CD4-positive, alpha-beta T cell treated with Interleukin-6 for 4 hours (primary cell): ENCODE data around the gene ZNF121.
A peak's percentile ranks its signal among the peaks of the same experiment; 100 is the strongest.

ENCODE experiments used
- DNase-seq: peaks from one replicate; pipeline ENCODE4 v3.0.0-alpha.2; 2020; ENCODE audit warnings: mixed read lengths

The ZNF121 gene

DNA sequence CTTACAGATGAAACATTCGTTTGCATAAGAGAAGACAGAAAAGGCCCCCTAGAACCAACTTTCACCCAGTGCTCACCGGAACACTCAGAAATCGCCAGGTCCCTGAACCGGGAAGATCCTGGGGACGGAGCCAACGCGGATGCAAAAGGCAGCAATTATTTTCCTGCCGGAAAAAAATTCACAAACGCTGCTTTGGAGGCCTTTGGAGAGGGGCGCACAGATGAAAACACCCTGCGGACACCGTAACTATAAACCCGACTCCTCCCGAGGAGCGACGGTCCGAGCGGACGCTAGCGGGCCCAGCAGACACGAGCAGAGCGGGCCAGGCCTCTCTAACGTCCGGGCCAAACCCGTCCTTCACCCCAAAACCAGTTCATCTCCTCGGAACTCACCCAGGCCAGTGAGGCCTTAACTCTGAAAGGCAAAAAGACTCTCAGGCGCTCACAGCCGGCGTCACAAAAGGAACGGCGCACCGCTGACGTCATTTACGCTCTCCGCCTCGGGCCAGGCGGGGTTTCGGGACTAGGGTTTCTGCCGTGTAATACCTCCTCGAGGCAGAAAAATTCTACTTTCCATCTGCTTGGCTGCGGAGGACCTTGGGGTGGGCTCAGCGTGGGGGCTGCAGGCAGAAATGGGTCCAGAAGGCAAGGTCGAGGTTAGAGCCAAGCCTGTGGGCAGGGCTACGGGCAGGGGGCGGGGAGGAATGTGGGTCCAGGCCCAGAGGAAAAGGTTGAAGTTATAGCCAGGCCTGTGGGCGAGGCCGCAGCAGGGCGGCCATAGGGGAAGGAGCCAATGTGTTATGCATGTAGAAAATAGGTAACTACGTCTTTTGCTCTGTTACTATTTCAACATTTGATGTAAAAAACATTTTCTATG is 45.9 kb downstream of the ZNF121 start, which contains the start of gene ZNF426:
TSS of gene ZNF426 (minus strand) at position 463 of the 876 bp plus-strand sequence. CDS start 2,413 bp downstream, outside the sequence.
- DNase-seq, result peak; percentile 82

DNA sequence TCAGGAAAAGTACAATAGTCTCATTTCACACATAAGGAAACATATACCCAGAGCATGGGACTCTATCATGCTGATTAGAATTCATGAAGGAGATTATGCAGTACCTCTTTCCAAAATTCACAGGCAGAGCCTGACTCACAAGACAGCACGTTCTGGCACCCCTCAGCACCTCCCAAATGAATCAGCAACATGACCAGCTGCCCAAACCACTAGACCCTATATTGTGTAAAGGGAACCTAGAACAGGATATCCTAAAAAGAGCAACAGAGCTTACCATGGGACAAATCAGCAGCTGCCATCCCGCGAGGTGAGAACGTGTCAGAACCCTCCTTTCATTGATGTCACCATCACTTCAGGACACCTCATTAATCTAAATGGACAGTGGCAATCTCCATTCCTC is 48.4 kb downstream of the ZNF121 start:
- DNase-seq, result no peak

DNA sequence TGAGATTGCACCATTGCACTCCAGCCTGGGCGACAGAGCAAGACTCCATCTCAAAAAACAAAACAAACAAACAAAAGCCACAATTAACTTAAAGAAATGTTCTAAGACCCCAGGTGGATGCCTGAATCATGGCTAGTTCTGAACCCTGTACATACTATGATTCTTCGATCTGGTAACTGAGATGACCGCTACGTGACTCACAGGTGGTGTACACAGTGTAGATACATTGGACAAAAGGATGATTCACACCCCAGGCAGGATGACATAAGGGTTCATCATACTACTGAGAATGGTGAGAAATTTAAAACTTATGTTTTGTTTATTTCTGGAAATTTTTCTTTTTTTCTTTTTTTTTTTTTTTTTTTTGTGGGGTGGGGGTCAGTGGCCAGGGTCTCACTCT is 52.4 kb downstream of the ZNF121 start:
- DNase-seq, result no peak

DNA sequence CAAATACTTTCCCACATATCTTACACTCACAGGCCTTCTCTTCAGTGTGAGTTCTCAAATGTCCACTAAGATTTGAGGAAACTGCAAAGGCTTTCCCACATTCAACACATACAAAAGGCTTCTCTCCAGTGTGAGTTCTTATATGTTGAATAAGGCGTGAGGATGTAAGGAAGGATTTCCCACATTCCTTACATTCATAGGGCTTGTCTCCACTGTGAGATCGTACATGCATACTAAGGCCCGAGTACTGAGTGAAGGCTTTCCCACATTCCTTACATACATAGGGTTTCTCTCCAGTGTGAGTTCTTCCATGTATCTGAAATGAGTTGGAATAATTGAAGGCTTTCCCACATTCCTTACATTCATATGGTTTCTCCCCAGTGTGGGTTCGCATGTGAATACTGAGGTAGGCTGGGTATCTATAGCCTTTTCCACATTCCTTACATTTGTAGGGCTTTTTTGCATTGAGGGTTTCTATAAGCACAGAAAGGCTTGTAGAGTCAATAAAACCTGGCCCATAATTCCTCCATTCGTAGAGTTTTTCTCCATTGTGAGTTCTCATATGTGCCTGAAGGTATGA is 55.5 kb downstream of the ZNF121 start:
- DNase-seq, result no peak

DNA sequence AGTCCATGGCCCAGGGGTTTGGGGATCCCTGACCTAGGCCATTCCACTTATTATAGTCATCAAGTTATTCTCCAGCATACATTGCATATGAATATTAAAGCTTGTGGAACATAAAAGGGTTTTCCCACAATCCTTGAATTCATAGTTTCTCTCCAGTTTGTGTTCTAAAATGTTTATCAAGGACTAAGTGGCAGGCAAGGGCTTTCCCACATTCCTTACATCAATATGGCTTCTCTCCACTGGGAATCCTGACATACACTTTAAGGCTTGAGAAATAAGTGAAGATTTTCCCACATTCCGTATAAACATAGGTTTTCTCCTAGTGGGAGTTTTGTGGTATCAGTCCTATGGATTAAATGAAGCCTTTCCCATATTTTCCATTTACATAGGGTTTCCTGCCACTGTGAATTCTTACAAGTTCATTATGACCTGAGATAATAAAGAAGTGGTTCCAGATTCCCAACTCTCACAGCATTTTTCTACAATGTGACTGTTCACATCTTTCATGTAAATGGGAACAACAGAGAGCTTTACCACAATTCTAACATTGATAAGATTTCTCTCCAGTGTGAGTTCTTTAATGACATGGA is 60.3 kb downstream of the ZNF121 start:
- no peak for DNase-seq
